ENCODE results near the gene IL12RB2.

DNA sequence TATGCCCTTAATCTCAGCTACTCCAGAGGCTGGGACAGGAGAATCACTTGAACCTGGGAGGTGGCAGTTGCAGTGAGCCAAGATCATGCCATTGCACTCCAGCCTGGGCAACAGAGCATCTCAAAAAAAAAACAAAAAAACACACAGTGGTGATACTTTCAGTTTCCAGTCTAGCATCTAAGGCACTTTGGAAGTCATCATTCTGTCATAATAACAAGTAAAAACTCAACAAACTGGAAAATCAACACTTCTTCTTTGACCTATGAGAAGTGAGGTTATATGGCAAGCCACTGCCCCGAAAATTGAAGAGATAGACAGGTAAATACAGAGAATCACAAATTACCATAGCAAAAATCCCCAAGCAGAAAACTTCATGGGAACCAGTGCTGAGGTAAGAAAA is 51.9 kb downstream of the IL12RB2 start:
- TF ChIP-seq, protein P1, sequence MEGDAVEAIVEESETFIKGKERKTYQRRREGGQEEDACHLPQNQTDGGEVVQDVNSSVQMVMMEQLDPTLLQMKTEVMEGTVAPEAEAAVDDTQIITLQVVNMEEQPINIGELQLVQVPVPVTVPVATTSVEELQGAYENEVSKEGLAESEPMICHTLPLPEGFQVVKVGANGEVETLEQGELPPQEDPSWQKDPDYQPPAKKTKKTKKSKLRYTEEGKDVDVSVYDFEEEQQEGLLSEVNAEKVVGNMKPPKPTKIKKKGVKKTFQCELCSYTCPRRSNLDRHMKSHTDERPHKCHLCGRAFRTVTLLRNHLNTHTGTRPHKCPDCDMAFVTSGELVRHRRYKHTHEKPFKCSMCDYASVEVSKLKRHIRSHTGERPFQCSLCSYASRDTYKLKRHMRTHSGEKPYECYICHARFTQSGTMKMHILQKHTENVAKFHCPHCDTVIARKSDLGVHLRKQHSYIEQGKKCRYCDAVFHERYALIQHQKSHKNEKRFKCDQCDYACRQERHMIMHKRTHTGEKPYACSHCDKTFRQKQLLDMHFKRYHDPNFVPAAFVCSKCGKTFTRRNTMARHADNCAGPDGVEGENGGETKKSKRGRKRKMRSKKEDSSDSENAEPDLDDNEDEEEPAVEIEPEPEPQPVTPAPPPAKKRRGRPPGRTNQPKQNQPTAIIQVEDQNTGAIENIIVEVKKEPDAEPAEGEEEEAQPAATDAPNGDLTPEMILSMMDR (IDR thresholded peaks at IDR 0.05) = no peak
- no peak for TF ChIP-seq POLR2A (IDR thresholded peaks at IDR 0.05)
- TF ChIP-seq POLR2AphosphoS5 (IDR thresholded peaks at IDR 0.05) = no peak
- TF ChIP-seq EP300 (IDR thresholded peaks at IDR 0.05) = no peak

Measured in suprapubic skin (tissue), 4 donors.